NCI-H2081 treated with DMSO at 0.1 percent for 48 hours (cell line): ENCODE results near the gene MFSD6.
"Not testable (repeated sequence)": the region's sequence is repeated elsewhere in the genome, so short reads cannot be mapped to it uniquely, and the experiment has no call there.

Experiments
- DNase-seq: peaks from one replicate; lab custom pipeline; 2025; lab: John Stamatoyannopoulos, UW

Gene MFSD6

DNA sequence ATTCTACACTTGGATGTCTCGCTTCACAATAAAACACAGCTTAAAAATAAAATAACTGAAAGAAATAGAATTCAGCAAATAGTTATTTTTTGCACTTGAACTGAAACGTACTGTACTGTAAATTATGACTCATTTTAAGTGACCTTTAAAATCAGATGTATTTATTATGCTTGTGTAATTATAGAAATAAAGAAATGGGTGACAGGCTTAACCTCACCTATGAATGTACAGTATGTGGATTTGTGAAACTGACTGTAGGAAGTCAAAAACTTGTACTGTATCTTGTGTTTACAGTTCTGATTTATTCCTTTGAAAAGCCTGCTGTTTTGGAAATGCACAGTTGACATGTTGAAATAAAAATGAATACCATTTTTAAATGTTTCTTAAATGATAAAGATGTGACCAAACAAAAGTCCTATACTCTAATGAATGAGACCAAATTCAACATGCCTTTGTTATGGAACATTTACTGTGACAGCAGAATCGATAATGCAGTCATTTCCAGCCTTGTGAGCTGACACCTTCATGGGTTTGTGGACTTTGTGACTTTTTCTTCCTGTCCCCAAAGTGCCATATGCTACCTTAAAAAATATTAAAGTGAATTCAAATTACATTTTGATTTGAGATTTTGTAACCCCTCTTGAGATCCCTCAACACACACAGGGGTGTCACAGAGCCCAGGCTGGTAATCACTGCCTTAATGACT, 93.7 kb downstream of the MFSD6 start:
- no peak for DNase-seq

DNA sequence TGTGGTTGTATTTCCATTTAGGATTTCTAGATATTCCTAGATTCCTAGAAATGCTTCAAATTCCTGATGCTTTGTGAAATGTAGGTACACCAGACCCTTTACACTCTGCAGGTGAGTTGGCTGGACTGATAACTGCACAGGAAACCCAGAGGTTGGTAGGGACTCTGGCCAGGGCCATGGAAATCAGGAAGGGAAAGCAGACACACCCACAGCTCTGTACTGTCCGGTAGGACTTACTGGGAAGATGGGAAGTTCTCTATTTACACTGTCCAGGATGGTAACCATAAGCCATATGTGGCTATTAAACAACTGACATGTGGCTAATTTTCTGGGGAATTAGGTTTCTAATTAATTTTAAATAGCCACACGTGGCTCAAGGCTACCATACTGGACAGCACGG, 94.9 kb downstream of the MFSD6 start:
- DNase-seq: no peak

DNA sequence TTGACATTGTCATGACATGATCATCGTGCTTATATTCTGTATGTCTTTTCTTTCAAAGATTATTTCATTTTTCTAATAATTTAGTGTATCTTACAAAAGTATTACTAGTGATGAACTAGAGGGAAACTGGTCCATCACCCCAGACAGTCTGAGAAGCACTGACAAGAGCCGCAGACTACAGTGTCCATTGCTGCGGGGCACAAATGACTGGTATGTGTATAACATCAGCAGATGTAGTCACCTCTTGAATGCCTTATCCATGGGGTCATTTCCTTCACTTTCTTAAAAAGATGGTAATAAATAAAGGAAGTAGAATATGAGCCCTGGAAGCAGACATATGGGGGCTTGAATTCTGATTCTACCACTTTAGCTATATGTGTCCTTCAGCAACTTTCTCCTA, 96.8 kb downstream of the MFSD6 start:
- no peak for DNase-seq

DNA sequence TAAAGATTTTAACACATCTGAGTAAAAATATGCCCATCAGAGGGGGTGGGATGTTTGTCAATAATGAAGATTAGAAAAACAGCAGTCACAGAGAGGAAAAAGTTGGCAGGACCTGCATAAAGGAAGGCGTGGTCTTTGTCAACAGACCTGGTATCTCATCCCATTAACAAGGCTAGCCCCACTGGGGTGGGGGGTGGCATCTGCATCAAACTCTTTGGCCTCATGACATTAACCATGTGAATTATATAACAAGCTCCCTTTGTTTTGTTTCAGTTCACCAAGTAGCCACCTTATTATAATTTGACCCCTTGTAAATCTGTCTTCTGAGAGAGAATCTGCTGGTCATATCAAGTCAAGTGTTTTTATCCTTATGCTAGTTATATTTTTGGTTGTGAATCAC, 97.5 kb downstream of the MFSD6 start:
- no peak for DNase-seq

DNA sequence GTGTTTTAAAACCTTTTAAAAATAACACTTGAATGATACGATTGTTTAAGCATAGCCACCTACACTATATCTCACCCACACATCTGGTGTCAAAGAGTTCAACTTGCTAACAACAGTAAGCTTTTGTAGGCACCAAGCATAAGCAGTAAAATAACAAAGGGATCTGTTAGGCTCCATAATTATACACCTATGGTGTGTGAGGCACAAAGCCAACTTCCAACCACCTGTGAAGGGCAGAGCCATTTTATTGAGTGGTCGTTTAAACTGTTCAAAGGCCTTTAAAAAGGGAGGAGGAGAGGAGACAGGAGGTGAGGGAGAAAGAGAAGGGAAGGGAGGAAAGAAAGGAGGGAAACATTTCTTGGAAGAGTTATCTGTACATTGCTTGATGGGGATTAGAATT, 98.5 kb downstream of the MFSD6 start:
- DNase-seq: peak; percentile 84

DNA sequence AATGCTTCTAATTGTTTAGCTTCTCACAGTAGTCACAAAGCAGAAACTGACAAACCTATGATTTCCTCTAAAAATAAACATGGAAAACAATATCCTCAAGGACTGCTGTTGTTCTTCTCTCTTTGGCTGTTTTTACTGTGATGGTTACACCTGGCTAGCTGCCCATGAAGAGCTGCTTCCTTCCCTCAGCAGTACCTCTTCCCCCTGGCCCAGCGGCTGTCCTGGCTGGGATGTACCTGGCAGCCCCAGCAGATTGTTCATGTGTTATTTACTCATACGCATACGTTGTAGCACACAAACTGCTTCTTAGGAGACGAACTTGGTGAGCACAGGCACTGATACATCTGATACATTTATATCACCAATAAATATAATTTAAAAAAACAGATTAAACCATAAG, 99.0 kb downstream of the MFSD6 start:
- DNase-seq: peak; percentile 76

DNA sequence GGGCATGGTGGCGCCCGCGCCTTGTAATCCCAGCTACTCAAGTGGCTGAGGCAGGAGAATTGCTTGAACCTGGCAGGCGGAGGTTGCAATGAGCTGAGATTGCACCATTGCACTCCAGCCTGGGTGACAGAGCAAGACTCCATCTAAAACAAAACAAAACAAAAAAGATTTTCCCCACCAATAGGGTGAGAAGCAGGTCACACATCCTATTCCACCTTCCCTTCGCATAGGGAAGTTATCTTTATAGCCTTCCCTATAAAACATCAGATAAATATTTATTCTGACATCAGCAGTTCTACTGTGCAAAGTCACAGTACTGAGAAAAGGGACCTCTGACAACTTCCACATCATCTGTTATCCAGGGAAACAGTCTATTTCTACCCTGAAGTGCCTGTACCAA, 101.7 kb downstream of the MFSD6 start:
- DNase-seq: not testable (repeated sequence)

DNA sequence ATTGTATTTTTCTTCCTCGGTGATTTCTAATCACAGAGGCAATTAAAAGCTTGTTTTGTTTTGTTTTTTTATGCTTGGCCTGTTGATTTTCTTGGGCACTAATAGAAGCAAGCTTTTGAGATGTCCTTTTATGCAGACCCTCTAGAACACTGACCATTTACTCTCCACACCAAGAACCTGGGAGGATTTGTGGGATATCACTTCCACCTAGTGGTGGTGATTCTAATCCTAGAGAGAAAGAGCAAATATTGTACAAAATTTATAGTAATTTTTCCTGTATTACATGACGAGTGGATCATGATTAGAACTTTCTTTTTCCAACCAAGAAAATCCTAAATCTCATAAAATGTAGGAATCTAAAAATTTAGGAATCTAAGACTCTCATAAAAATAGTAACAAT, 102.9 kb downstream of the MFSD6 start:
- DNase-seq: no peak

DNA sequence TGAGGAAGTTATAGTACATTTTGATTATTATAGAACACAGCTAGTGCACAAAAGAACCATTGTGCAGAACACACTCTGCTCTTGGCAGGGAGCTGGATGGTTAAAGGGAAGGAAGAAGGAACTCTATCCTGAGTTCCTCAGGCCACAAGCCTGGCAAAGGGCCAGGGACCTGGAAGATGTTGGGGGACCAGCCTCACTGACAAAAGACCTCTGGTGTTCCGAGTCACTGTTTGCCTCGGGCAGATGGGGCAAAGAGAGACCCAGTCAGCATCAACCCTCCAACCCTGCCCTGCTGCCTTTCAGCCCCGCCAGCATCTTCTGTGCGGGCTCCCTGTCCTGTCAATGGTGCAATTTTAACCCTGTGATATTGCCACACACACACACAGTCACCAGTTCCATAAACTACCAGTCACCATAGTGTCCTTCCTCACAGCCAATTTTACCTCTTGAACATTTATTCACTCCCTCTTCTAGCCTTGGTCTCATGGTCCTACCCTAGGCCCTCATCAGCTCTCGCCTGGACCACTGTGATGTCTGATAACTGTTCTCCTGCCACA, 104.5 kb downstream of the MFSD6 start:
- no peak for DNase-seq

DNA sequence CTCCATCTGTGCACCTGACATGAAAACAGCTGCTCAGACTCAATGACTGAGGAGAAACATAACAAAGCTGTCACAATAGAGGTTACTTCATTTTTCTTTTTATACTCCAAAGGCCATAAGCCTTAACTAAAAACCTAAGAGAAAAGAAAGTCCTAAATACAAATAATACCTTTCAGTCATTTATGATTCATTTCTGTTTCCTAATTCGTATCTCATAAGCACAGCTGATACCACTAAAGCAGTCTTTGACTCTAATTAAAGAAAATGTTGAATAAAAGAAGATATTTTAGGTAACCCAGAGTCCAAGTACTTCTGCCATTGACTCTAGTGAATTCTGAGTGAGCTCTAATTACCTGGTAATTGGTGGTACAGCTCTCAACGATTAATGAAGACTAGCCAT, 105.7 kb downstream of the MFSD6 start:
- DNase-seq: no peak

DNA sequence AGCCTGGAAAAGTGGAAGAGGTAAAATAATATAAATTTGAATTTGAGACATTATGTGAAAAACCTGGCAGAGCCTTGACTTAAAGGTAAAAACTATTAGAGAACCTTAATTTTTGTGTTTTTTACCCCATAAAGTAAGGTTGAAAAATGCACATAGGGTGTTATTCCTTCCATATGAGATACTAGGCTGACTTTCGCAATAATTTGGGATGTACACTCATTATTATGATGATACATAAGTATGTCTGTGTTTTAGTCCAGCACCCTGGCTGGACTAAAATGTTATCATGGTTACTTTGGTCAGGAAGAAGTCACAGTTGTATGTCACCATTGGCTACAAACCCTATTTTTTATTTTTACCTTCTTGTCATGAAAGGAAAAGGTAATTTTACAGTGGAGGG, 106.5 kb downstream of the MFSD6 start:
- no peak for DNase-seq

DNA sequence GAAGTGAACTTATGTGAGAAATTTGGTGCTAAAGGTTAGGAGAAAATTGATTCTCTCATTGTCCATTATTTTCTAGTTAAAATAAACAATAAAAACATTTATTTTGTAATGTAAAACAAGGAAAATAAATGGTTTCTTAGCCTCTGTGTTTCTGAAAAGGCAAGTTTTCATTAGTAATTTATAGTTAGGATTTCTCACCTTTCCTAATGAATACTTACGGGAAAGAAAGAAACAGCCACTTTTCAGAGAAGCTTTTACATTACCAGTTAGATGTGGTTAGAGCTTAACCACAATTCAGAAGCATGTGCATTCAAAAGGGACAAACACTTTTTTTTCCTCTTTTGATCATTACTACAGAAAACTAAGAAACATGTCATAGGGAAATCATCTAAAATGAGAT, 107.5 kb downstream of the MFSD6 start:
- no peak for DNase-seq

DNA sequence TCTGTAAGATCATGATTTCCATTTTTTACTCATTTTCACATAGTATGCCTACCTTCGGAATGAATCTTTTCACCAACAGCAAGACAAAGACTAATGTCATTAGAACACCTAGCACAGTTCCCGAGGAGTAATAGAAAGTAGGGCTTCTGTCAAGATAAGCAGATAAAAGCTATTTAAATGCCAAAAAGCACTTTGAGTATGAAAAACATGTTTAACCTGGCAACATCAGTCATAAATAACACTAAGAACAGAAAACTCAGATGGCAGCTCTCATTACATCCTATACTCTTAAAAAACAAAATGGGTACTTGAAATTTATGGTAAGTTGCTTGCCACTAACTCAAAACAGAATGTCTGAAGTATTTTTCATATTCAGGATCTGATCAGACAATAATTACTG, 109.3 kb downstream of the MFSD6 start:
- DNase-seq: no peak

DNA sequence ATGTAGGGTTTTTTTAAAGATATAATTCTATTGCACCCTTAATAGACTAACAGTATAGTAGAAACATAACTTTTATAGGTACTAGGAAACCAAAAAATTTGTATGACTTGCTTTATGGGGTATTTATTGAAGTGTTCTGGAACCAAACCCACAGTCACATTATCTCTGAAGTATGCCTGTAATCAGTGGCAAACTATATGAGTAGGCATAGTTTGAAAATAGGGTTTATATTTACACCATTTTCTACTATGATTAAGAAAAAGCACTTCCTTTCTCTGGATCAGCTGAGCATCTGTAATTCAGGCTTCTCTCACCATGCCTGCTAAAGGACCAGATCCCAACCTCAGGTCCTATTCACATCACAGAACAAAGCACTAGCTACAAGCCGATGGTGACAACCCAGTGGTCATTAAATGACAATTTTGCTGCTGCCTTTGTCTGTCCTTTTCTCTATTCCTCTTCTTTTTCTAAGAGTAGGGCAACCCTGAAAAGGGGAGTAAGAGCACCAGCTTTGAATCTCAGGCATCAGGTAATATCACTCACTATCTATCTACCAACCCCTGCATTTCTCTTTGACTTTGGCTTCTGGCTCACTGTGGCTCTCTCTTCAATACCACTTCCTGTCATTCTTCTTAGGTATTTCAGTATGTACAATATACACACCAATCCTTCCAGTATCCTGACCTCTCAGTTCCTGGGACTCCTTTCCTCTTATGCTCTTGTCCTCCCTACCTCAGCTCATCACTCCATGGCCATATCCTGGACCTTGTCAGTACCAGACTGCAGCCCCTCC, 112.0 kb downstream of the MFSD6 start:
- DNase-seq: no peak

DNA sequence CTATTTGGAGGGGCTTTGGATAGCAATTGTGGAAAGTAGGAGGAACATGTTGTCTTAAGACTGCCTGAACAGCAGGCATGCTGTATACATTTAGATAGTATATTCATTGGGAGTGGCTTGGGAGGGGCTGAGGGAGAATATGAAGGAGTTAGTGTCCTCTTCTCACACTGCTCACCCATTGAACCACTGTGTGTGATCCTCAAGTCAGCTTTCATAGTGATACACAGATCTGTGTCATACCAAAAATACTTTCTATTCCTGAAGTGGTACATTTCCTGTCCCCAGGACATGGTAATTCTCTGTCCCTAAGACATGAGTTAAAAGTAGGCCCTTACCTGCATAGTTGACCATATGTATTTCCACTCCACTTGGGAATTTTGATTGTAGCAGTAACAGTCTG, 116.8 kb downstream of the MFSD6 start:
- DNase-seq: no peak

DNA sequence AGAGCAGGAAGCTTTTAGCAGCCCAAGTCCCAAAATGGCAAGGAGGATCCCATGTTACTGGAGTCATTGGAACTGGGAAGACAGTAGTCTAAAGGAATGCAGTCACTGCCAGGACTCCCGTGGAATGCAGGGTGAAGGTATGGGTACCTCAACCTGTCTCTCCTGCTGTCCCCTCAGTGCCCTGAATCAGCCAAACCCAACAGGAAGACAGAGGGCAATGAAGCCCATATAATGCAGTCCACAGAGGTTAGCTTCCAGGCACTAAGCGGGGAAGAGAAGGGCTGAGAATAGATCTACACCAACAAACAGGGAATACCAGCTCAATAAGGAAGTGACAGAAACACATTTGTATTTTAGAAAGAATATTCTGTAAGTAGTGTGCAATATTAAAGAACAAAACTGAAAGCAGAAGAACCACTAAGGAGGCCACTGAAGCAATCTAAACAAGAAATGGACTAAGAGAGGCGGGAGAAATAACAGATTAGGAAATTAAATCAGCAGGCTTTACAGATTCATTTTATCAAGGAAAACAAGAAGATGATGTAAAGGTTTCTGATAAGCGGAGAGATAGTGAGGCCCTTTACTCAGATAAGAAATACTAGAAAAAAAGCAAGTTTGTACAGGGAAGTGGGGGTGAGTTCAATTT, 118.1 kb downstream of the MFSD6 start:
- no peak for DNase-seq

DNA sequence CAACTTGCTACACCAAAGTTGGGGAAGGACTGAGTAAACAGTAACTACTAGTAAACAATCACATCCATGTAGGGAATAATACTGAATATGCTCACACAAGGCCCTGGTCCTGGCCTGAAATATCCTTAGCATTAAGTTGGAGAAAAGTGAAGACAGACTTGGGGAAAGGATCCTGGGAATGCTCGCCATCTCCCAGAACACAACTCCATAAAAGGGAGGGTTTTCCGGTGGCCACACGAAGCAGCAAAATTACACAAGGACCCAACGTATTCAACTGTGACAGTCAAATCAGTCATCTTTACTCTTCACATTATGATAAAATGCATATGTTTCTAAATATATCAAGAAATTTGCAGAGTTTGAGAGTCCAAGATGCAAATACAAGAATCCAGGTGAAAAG, 119.1 kb downstream of the MFSD6 start:
- DNase-seq: no peak

DNA sequence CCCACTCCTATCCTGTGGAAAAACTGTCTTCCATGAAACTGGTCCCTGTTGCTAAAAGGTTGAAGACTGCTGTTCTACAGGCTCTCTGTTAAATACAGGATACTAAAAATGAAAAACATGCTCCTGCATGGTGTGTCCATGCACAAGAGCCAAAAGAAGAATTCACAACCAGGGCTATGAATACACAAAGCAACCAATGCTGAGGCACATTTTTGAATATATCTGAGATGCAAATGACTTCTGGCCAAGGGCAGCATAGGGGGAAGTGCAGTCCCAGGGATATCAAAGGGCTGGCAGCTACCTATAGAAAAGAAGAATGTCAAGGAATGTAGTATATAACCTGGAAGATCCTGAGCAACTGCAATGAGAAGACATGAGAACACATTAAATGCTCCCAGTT, 119.8 kb downstream of the MFSD6 start:
- DNase-seq: no peak

DNA sequence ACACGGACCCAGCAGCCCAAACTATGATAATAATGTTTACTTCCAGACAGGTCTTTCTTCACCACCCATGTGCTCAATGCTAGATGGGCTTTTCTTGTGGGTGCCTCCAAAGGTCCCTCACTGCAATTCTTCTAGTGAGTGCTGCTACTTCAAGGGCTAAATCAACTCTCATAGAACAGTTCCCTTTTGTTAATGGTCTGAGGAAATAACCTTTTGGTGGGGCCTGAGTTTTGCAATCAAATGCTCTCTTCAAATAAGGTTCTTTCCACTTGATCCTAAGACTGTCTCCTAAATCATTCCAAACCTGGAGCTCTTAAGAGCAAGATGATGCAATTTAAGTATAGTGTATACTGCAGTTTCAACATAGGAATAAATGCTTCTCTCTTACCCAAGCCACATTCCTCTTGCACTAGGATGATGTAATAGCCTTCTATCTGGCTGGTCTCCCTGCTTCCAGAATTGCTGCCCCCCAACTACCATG, 120.4 kb downstream of the MFSD6 start:
- DNase-seq: no peak

DNA sequence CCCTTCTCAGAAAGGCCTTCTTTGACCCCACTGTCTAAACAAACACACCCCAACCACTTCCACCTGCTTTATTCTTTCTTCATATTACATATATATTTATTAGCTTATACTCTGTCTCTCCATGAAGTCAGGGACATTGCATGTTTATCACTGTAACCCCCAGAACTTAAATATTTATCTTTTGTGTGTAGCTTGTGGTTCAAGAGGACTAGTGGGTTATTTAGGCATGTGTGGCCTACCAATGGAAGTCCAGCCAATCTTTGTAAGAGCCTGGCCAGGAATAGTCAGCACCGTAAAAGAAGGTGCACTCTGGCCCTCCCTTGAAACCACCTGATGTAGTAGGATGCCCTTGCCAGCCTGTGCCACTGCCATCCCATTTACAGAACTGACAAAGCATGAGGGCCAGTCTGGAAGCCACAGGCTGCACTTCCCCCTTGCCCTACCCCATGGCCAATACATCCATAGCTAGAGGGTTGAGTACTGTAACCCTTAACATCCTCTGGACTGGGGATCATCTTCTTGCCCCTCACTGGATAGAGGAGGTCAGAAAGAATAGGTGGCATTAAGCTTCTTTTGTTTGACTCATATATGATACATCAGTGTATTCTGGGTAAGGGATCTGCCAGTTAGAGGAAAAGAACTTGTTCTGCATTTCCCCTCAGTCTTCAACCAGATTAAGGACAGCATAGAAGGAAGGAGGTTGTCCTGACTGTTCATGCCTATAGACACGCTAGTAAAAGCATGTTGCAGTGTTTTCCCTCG, 121.5 kb downstream of the MFSD6 start:
- DNase-seq: no peak

DNA sequence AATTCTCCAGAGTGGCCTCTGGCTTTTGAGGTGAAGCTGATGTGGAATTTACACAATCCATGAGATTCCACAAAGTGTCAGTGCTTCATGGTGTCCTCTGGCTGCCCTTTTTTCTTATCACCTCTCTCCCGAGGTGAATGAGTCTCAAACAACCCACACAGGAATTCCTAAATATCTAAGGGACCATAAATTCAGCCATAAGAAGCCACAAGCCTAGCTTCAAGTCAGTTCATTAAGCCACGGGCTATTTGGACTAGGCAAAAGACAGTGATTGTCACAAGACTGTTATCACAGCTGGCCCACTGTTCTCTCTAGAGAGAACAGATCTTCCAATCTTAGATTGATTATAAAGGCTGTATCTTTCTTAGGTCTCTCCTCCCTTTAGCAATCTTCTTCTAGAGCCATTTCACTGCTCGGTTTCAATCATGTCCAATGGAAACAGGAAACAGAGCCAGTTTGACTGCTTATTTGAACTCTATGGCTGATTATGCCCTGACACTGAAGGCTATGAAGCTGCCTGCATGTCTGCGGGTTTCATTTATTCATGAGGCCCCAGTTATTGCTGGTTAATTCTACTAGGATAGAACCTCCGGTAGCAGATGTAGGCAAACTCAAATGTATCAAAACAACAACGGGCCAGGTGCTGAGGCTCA, 122.2 kb downstream of the MFSD6 start:
- DNase-seq: no peak

DNA sequence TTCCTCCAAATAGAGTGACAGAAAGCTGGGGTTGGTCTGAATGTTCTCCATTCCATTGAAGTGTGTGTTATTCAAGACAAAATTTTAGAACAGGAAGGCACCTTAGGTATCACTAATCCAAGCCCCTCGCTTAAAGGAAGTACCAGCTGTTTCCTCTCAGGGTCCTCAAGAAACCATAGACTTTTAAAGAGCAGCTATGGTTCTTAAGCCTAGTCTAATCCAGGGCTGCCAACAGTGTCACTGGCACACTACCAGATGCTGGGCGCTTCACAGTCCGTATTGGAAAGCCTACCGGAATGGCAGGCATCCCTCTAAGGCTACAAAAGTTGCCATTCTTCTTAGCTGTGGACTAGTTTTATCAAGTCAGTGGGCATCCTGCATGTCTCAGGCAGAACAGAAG, 124.4 kb downstream of the MFSD6 start:
- DNase-seq: no peak
